GM08714 (cell line): ENCODE data around the gene FER.

ENCODE experiments used
- H3K4me3 ChIP-seq: fragments of 200-500 bp; sonication (Bioruptor generic); 2 replicates; pipeline ENCODE4 v1.5.1; 2014; ENCODE audit warnings: mild to moderate bottlenecking, low read length, inconsistent platforms
- ZNF274 ChIP-seq: IDR thresholded peaks from 2 replicates; pipeline ENCODE4 v1.6.1; 2012; ENCODE audit warnings: mild to moderate bottlenecking, low read depth, low read length

FER gene

GRCh38 chr5:108730617-108731340, 16.9 kb upstream of the FER start:
- no peak overlapping the region for H3K4me3 ChIP-seq
- no peak for TF ChIP-seq ZNF274

GRCh38 chr5:108735790-108736189, 11.9 kb upstream of the FER start:
- TF ChIP-seq ZNF274 = no peak
- H3K4me3 ChIP-seq = no peak overlapping the region

GRCh38 chr5:108736855-108737254, 10.8 kb upstream of the FER start:
- no peak overlapping the region for H3K4me3 ChIP-seq
- TF ChIP-seq ZNF274 = no peak

- no peak overlapping the region for H3K4me3 ChIP-seq
- TF ChIP-seq ZNF274 = no peak
Measured at GRCh38 chr5:108739376-108739775, 8.3 kb upstream of the FER start.

GRCh38 chr5:108739906-108740305, 7.8 kb upstream of the FER start:
- no peak overlapping the region for H3K4me3 ChIP-seq
- no peak for TF ChIP-seq ZNF274

- no peak overlapping the region for H3K4me3 ChIP-seq
- no peak for TF ChIP-seq ZNF274
Measured at GRCh38 chr5:108743319-108743718, 4.4 kb upstream of the FER start.

GRCh38 chr5:108743846-108744245, 3.9 kb upstream of the FER start:
- H3K4me3 ChIP-seq = no peak overlapping the region
- TF ChIP-seq ZNF274 = no peak

- H3K4me3 ChIP-seq = peak overlapping the region; percentile 84
- TF ChIP-seq ZNF274 = no peak
Measured at GRCh38 chr5:108747111-108747773, 455 bp upstream of the FER start.

GRCh38 chr5:108748401-108749127, 867 bp downstream of the FER start:
- TF ChIP-seq ZNF274 = no peak
- H3K4me3 ChIP-seq = peak overlapping the region; percentile 93

GRCh38 chr5:108749128-108749861, 1.6 kb downstream of the FER start:
- no peak for TF ChIP-seq ZNF274
- peak overlapping the region; percentile 93 for H3K4me3 ChIP-seq

- H3K4me3 ChIP-seq = no peak overlapping the region
- no peak for TF ChIP-seq ZNF274
Measured at GRCh38 chr5:108753331-108753730, 5.6 kb downstream of the FER start.

- no peak overlapping the region for H3K4me3 ChIP-seq
- no peak for TF ChIP-seq ZNF274
Measured at GRCh38 chr5:108753877-108754276, 6.2 kb downstream of the FER start.

GRCh38 chr5:108760512-108760911, 12.8 kb downstream of the FER start:
- no peak overlapping the region for H3K4me3 ChIP-seq
- no peak for TF ChIP-seq ZNF274

- no peak for TF ChIP-seq ZNF274
- H3K4me3 ChIP-seq = no peak overlapping the region
Measured at GRCh38 chr5:108762660-108763059, 15.0 kb downstream of the FER start.

- no peak for TF ChIP-seq ZNF274
- H3K4me3 ChIP-seq = no peak overlapping the region
Measured at GRCh38 chr5:108763222-108763916, 15.7 kb downstream of the FER start.
